Spinal cord (tissue), 10 donors: Measurements from ENCODE around the gene DPH6. TPM values are rescaled to one million over a fixed set of nuclear protein-coding genes. Genes with fewer than 3 reads are reported as not detected.

Source experiments
- DNase-seq, 6 donors: peaks; one replicate each; pipeline versions ENCODE4 v3.0.0 to v3.0.0-alpha.2; 2013 to 2015; ENCODE audit warnings: low spot score in 6 of 6, low read depth in 4 of 6
- H3K27ac ChIP-seq: one replicate; pipeline ENCODE4 v1.5.1; 2013; ENCODE audit warnings: low read depth, low read length, control low read depth
- H3K27me3 ChIP-seq: one replicate; pipeline ENCODE4 v1.6.1; 2013; ENCODE audit warnings: low read length; ENCODE audit not compliant: control insufficient read depth, insufficient read depth
- H3K36me3 ChIP-seq: one replicate; pipeline ENCODE4 v1.6.1; 2013; ENCODE audit warnings: low read length; ENCODE audit not compliant: control insufficient read depth, insufficient read depth
- H3K4me1 ChIP-seq: one replicate; pipeline ENCODE4 v1.6.1; 2013; ENCODE audit warnings: low read length; ENCODE audit not compliant: control insufficient read depth, insufficient read depth
- H3K4me3 ChIP-seq: one replicate; pipeline ENCODE4 v1.5.1; 2013; ENCODE audit warnings: low read depth, low read length, control low read depth
- H3K9me3 ChIP-seq: one replicate; pipeline ENCODE4 v1.6.1; 2013; ENCODE audit warnings: low read length; ENCODE audit not compliant: control insufficient read depth, insufficient read depth
- WGBS: methylation state at CpG from one replicate; pipeline ENCODE4 v1.1.5; 2013; ENCODE audit warnings: missing lambda C conversion rate; ENCODE audit not compliant: insufficient coverage; 5-methylcytosine and 5-hydroxymethylcytosine counted together
- polyA plus RNA-seq, 2 donors: library from polyadenylated mRNA; unstranded; fragments of 120-200 nt; gene quantifications; one replicate each; pipeline ENCODE4 v1.2.1, GENCODE V29; 2013; ENCODE audit not compliant: insufficient read length in 2 of 2
- total RNA-seq, 2 donors: library from RNA; depleted of rRNA in 1 of 2; stranded (reverse); fragments of 120-200 nt in 1 of 2; fragments of >200 nt in 1 of 2; gene quantifications; one replicate each; pipeline versions ENCODE4 v1.2.3 to v1.2.4, GENCODE V29; 2013 to 2014
- donor health status: healthy.

Gene DPH6
- total and polyA plus RNA-seq, 4 donors: 12.4 to 26.4 (median 17.6) TPM

GRCh38 chr15:35479423-35479822 lies 66.5 kb downstream of the DPH6 start:
- no peaks in the 10 kb centered on the region for H3K27me3 ChIP-seq
- no peak overlapping the region for H3K4me3 ChIP-seq

GRCh38 chr15:35477312-35478262 lies 68.4 kb downstream of the DPH6 start:
- Histone ChIP-seq H3K27ac (no peak overlapping the region), H3K36me3 (no peaks in the 10 kb centered on the region), H3K4me3 (no peak overlapping the region), H3K4me1 (no peaks in the 10 kb centered on the region), H3K27me3 (no peaks in the 10 kb centered on the region), H3K9me3 (no peaks in the 10 kb centered on the region)
- peak in 1 of 6 donors; percentile 49 for DNase-seq
- WGBS: no CpG with 5 or more reads among the region's 4 CpGs

More at GRCh38 chr15:35479423-35479822, 66.5 kb downstream of the DPH6 start:
- H3K9me3 ChIP-seq: no peaks in the 10 kb centered on the region
- H3K36me3 ChIP-seq: no peaks in the 10 kb centered on the region
- 20% methylated on average over 1 of the region's 1 CpG for WGBS
- no peaks in the 10 kb centered on the region for H3K4me1 ChIP-seq
- DNase-seq: no peak
- no peak overlapping the region for H3K27ac ChIP-seq

- H3K4me1 ChIP-seq: no peaks in the 10 kb centered on the region
- no peak overlapping the region for H3K4me3 ChIP-seq
- no peak overlapping the region for H3K27ac ChIP-seq
- no peak for DNase-seq
- no peaks in the 10 kb centered on the region for H3K27me3 ChIP-seq
- H3K36me3 ChIP-seq: no peaks in the 10 kb centered on the region
- no peaks in the 10 kb centered on the region for H3K9me3 ChIP-seq
These were observed 74.9 kb downstream of the DPH6 start for GRCh38 chr15:35471024-35471423.

- H3K36me3 ChIP-seq: no peaks in the 10 kb centered on the region
- no peaks in the 10 kb centered on the region for H3K9me3 ChIP-seq
- DNase-seq: no peak
- no peak overlapping the region for H3K4me3 ChIP-seq
- H3K27me3 ChIP-seq: no peaks in the 10 kb centered on the region
- no peaks in the 10 kb centered on the region for H3K4me1 ChIP-seq
- 92% methylated on average over 4 of the region's 7 CpGs for WGBS
- no peak overlapping the region for H3K27ac ChIP-seq
These were observed 75.5 kb downstream of the DPH6 start for GRCh38 chr15:35470441-35470840.

GRCh38 chr15:35466476-35466875 lies 79.5 kb downstream of the DPH6 start:
- Histone ChIP-seq H3K36me3 (no peaks in the 10 kb centered on the region), H3K9me3 (no peaks in the 10 kb centered on the region), H3K27me3 (no peaks in the 10 kb centered on the region), H3K4me3 (no peak overlapping the region), H3K4me1 (no peaks in the 10 kb centered on the region), H3K27ac (no peak overlapping the region)
- DNase-seq: no peak
- no CpG with 5 or more reads among the region's 2 CpGs for WGBS

GRCh38 chr15:35465783-35466182 lies 80.2 kb downstream of the DPH6 start:
- H3K9me3 ChIP-seq: no peaks in the 10 kb centered on the region
- no peaks in the 10 kb centered on the region for H3K36me3 ChIP-seq
- H3K4me3 ChIP-seq: no peak overlapping the region
- no peaks in the 10 kb centered on the region for H3K4me1 ChIP-seq
- no peak for DNase-seq
- H3K27me3 ChIP-seq: no peaks in the 10 kb centered on the region
- no peak overlapping the region for H3K27ac ChIP-seq

- DNase-seq: no peak
- Histone ChIP-seq H3K27me3 (no peaks in the 10 kb centered on the region), H3K9me3 (no peaks in the 10 kb centered on the region), H3K27ac (no peak overlapping the region), H3K4me3 (no peak overlapping the region), H3K4me1 (no peaks in the 10 kb centered on the region), H3K36me3 (no peaks in the 10 kb centered on the region)
- no CpG with 5 or more reads among the region's 4 CpGs for WGBS
These were observed 85.3 kb downstream of the DPH6 start for GRCh38 chr15:35460616-35461015.

GRCh38 chr15:35458176-35458856 lies 87.6 kb downstream of the DPH6 start:
- no peaks in the 10 kb centered on the region for H3K9me3 ChIP-seq
- WGBS: 100% methylated on average over 3 of the region's 7 CpGs
- no peaks in the 10 kb centered on the region for H3K36me3 ChIP-seq
- H3K4me3 ChIP-seq: no peak overlapping the region
- H3K27me3 ChIP-seq: no peaks in the 10 kb centered on the region
- H3K27ac ChIP-seq: no peak overlapping the region
- H3K4me1 ChIP-seq: no peaks in the 10 kb centered on the region
- DNase-seq: no peak

GRCh38 chr15:35455201-35455600 lies 90.8 kb downstream of the DPH6 start:
- DNase-seq: no peak
- H3K27me3 ChIP-seq: no peaks in the 10 kb centered on the region
- no peaks in the 10 kb centered on the region for H3K9me3 ChIP-seq
- H3K4me3 ChIP-seq: no peak overlapping the region
- no peaks in the 10 kb centered on the region for H3K4me1 ChIP-seq
- H3K36me3 ChIP-seq: no peaks in the 10 kb centered on the region
- H3K27ac ChIP-seq: no peak overlapping the region

- no CpG with 5 or more reads among the region's 1 CpG for WGBS
- H3K4me3 ChIP-seq: no peak overlapping the region
- no peaks in the 10 kb centered on the region for H3K36me3 ChIP-seq
- DNase-seq: peak in 1 of 6 donors; percentile 4
- no peak overlapping the region for H3K27ac ChIP-seq
- no peaks in the 10 kb centered on the region for H3K27me3 ChIP-seq
- no peaks in the 10 kb centered on the region for H3K4me1 ChIP-seq
- no peaks in the 10 kb centered on the region for H3K9me3 ChIP-seq
These were observed 95.5 kb downstream of the DPH6 start for GRCh38 chr15:35450492-35450891.
